ENCODE measurements around the gene CBFA2T3.

The CBFA2T3 gene

DNA sequence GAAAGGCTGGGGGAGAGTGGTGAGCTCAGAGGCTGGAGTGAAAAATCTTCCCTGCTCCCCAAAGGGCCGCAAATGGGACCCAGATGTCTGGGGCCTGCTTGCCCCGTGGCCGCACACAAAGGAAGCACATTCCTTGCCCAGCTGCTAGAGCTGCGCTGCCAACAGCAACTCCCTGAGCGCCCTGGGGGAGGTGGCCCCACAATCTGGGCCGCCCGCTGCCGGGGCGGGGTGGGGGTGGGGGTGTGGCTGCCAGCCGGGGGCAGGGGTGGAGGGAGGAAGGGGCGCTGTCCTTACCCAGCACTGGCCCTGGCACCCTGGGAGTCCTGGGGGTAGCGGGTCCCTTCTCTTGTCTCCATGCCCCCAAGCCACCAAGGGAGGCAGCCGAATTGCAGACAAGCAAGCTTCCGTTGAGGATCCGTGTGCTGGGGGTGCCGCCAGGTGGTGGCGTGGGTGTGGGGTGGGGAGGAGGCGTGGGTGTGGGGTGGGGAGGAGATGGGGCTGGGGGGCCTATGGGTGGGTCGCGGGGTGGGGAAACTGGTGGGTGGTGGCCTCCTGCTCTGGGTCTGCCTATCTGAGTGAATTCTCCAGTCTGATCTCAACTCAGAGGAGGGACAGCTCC is 62.1 kb downstream of the CBFA2T3 start:
- H4K20me1 ChIP-seq (ENCODE audit: insufficient read depth, low read length, poor library complexity, severe bottlenecking) = peaks cover 49% of the 10 kb centered on the region
- no peaks in the 10 kb centered on the region for H3K27me3 ChIP-seq (ENCODE audit: insufficient read depth, low read length, poor library complexity, severe bottlenecking)
- H3K79me2 ChIP-seq (ENCODE audit: insufficient read depth, low read length) = peaks cover 81% of the 10 kb centered on the region; the same call in 1 of the 2 replicates
- H3K9ac ChIP-seq (ENCODE audit: low read depth, low read length, poor library complexity, severe bottlenecking) = no peak overlapping the region
- H3F3A ChIP-seq (ENCODE audit: low read depth) = no peaks in the 10 kb centered on the region
- no peak overlapping the region for H2AFZ ChIP-seq (ENCODE audit: low read length)
- H3K9me3 ChIP-seq (ENCODE audit: insufficient read depth, low read depth, low read length) = no peaks in the 10 kb centered on the region
- H3K4me3 ChIP-seq (ENCODE audit: low read length, poor library complexity, severe bottlenecking) = no peak overlapping the region
- H3K4me1 ChIP-seq (ENCODE audit: insufficient read depth, low read length, poor library complexity, severe bottlenecking) = no peaks in the 10 kb centered on the region
- TF ChIP-seq EZH2phosphoT487 (IDR thresholded peaks at IDR 0.05; ENCODE audit: borderline replicate concordance) = no peak
- TF ChIP-seq, protein P1, sequence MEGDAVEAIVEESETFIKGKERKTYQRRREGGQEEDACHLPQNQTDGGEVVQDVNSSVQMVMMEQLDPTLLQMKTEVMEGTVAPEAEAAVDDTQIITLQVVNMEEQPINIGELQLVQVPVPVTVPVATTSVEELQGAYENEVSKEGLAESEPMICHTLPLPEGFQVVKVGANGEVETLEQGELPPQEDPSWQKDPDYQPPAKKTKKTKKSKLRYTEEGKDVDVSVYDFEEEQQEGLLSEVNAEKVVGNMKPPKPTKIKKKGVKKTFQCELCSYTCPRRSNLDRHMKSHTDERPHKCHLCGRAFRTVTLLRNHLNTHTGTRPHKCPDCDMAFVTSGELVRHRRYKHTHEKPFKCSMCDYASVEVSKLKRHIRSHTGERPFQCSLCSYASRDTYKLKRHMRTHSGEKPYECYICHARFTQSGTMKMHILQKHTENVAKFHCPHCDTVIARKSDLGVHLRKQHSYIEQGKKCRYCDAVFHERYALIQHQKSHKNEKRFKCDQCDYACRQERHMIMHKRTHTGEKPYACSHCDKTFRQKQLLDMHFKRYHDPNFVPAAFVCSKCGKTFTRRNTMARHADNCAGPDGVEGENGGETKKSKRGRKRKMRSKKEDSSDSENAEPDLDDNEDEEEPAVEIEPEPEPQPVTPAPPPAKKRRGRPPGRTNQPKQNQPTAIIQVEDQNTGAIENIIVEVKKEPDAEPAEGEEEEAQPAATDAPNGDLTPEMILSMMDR (conservative IDR thresholded peaks at IDR 0.05; ENCODE audit: low read length) = no peak
- H3K9me2 ChIP-seq (replicated peaks; ENCODE audit: low read depth, low read length) = no peaks in the 10 kb centered on the region
- H3K4me2 ChIP-seq (ENCODE audit: low read depth, low read length, poor library complexity, severe bottlenecking) = no peak overlapping the region
- H3K36me3 ChIP-seq (ENCODE audit: insufficient read depth, low read length) = peaks cover 25% of the 10 kb centered on the region; the same call in 1 of the 2 replicates

DNA sequence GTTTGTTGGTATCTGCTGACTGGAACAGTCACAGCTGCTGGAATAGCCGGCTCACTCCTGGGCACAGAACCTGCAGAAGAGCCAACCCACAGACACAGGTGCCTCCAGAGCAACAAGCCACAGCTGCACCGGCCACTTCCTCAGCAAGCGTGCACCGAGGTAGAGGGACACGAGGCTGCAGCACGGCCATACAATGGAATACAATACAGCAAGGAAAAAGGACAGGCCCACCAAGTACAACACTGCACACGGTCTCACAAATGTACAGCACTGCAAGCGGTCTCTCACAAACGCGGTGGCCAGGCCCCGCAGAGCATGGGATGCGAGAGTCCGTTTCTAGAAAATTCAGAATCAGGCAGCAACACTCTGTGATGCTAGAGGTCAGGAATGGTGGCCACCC is 63.1 kb downstream of the CBFA2T3 start:
- H3K4me2 ChIP-seq (ENCODE audit: low read depth, low read length, poor library complexity, severe bottlenecking) = no peak overlapping the region
- peaks cover 51% of the 10 kb centered on the region for H4K20me1 ChIP-seq (ENCODE audit: insufficient read depth, low read length, poor library complexity, severe bottlenecking)
- H3K36me3 ChIP-seq (ENCODE audit: insufficient read depth, low read length) = peaks cover 18% of the 10 kb centered on the region; the same call in 1 of the 2 replicates
- H3K9me2 ChIP-seq (replicated peaks; ENCODE audit: low read depth, low read length) = no peaks in the 10 kb centered on the region
- H3K9me3 ChIP-seq (ENCODE audit: insufficient read depth, low read depth, low read length) = no peaks in the 10 kb centered on the region
- TF ChIP-seq EZH2phosphoT487 (IDR thresholded peaks at IDR 0.05; ENCODE audit: borderline replicate concordance) = no peak
- TF ChIP-seq, protein P1 (conservative IDR thresholded peaks at IDR 0.05; ENCODE audit: low read length) = no peak
- H3F3A ChIP-seq (ENCODE audit: low read depth) = no peaks in the 10 kb centered on the region
- H3K4me3 ChIP-seq (ENCODE audit: low read length, poor library complexity, severe bottlenecking) = no peak overlapping the region
- H2AFZ ChIP-seq (ENCODE audit: low read length) = no peak overlapping the region
- peaks cover 83% of the 10 kb centered on the region; the same call in 1 of the 2 replicates for H3K79me2 ChIP-seq (ENCODE audit: insufficient read depth, low read length)
- no peaks in the 10 kb centered on the region for H3K4me1 ChIP-seq (ENCODE audit: insufficient read depth, low read length, poor library complexity, severe bottlenecking)
- no peaks in the 10 kb centered on the region for H3K27me3 ChIP-seq (ENCODE audit: insufficient read depth, low read length, poor library complexity, severe bottlenecking)
- H3K9ac ChIP-seq (ENCODE audit: low read depth, low read length, poor library complexity, severe bottlenecking) = no peak overlapping the region

DNA sequence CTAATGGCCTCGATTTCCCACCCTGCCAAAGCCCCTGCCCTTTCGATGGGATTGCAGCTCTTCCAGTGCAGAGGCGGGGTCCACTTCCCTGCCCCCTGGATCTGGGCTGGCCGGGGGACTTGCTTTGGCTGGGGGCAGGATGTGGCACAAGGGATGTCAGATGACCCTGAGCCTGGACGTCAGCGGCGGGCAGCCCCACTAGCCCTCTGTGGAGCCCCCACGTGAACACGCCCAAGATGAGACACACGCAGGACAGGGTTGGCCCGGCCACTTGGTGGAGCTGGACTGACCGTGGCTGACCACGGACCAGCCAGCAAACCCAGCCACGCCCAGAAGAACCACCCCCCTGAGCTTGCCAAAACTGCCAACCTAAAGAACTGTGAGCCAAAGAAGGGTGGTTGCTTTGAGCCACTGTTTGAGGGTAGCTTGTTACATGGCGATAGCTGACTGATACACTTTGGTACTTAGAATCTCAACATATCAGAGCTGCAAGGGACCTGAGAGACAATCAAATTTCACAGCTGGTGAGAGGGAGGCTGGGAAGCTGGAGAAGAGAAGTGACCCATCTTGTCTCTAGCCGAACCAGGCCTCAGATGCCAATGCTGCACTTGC is 63.9 kb downstream of the CBFA2T3 start:
- Histone ChIP-seq H3K36me3 (ENCODE audit: insufficient read depth, low read length) (peaks cover 18% of the 10 kb centered on the region; the same call in 1 of the 2 replicates), H3K4me3 (ENCODE audit: low read length, poor library complexity, severe bottlenecking) (no peak overlapping the region), H3K79me2 (ENCODE audit: insufficient read depth, low read length) (peaks cover 84% of the 10 kb centered on the region; the same call in 1 of the 2 replicates), H3K9me2 (replicated peaks; ENCODE audit: low read depth, low read length) (no peaks in the 10 kb centered on the region), H3K9ac (ENCODE audit: low read depth, low read length, poor library complexity, severe bottlenecking) (no peak overlapping the region), H3K4me2 (ENCODE audit: low read depth, low read length, poor library complexity, severe bottlenecking) (no peak overlapping the region), H2AFZ (ENCODE audit: low read length) (no peak overlapping the region), H4K20me1 (ENCODE audit: insufficient read depth, low read length, poor library complexity, severe bottlenecking) (peaks cover 52% of the 10 kb centered on the region), H3K4me1 (ENCODE audit: insufficient read depth, low read length, poor library complexity, severe bottlenecking) (no peaks in the 10 kb centered on the region), H3K27me3 (ENCODE audit: insufficient read depth, low read length, poor library complexity, severe bottlenecking) (no peaks in the 10 kb centered on the region), H3K9me3 (ENCODE audit: insufficient read depth, low read depth, low read length) (no peaks in the 10 kb centered on the region), H3F3A (ENCODE audit: low read depth) (no peaks in the 10 kb centered on the region)
- TF ChIP-seq, protein P1 (conservative IDR thresholded peaks at IDR 0.05; ENCODE audit: low read length) = no peak
- no peak for TF ChIP-seq EZH2phosphoT487 (IDR thresholded peaks at IDR 0.05; ENCODE audit: borderline replicate concordance)

Measured in Loucy (cell line).